GM12801 (cell line): ENCODE results near the gene MRPS5.

Experiments
- CTCF ChIP-seq: IDR thresholded peaks from one replicate; pipeline ENCODE4 v1.5.1; 2011; ENCODE audit warnings: control low read depth; ENCODE audit not compliant: insufficient read length; ENCODE audit errors: extremely low read depth

The MRPS5 gene

GRCh38 chr2:95086017-95086416, 35.6 kb downstream of the MRPS5 start:
- no peak for TF ChIP-seq CTCF

- TF ChIP-seq CTCF, result no peak
Measured at GRCh38 chr2:95082477-95082876, 39.1 kb downstream of the MRPS5 start.

GRCh38 chr2:95079199-95079683, 42.4 kb downstream of the MRPS5 start:
- no peak for TF ChIP-seq CTCF

GRCh38 chr2:95077861-95078603, 43.6 kb downstream of the MRPS5 start:
- no peak for TF ChIP-seq CTCF

GRCh38 chr2:95077530-95077825, 44.1 kb downstream of the MRPS5 start:
- TF ChIP-seq CTCF, result no peak

- no peak for TF ChIP-seq CTCF
Measured at GRCh38 chr2:95076705-95077529, 44.7 kb downstream of the MRPS5 start.

- TF ChIP-seq CTCF, result no peak
Measured at GRCh38 chr2:95075440-95076132, 46.0 kb downstream of the MRPS5 start.
